AG04449 (cell line): ENCODE data around the gene DLL4.
"Not testable (repeated sequence)": the region's sequence is repeated elsewhere in the genome, so short reads cannot be mapped to it uniquely, and the experiment has no call there.

ENCODE experiments used
- CTCF ChIA-PET: fragments of 350-600 bp; formaldehyde crosslinking; extraction: SDS; loops from one replicate; lab custom pipeline; 2021; ENCODE audit warnings: antibody characterized with exemption; lab: Yijun Ruan, JAX
- POLR2A ChIA-PET: fragments of 400-600, 350-600 bp; formaldehyde crosslinking; extraction: SDS; loops from one replicate; lab custom pipeline; 2020; ENCODE audit warnings: antibody characterized with exemption, inconsistent platforms; lab: Yijun Ruan, JAX
- DNase-seq: peaks from one replicate; pipeline ENCODE4 v3.0.0-alpha.2; 2010; ENCODE audit warnings: low read depth, low spot score
- H3K4me3 ChIP-seq: 2 replicates; pipeline ENCODE4 v1.5.1; 2011; ENCODE audit warnings: low read depth, mild to moderate bottlenecking, control low read depth, low read length
- TF ChIP-seq, protein P1 (sequence below): IDR thresholded peaks from one replicate; pipeline ENCODE4 v1.5.1; 2011; ENCODE audit warnings: mild to moderate bottlenecking, moderate library complexity, low read length, control low read depth, inconsistent platforms; ENCODE audit not compliant: insufficient read depth; ENCODE audit errors: missing control alignments

DLL4 gene

DNA sequence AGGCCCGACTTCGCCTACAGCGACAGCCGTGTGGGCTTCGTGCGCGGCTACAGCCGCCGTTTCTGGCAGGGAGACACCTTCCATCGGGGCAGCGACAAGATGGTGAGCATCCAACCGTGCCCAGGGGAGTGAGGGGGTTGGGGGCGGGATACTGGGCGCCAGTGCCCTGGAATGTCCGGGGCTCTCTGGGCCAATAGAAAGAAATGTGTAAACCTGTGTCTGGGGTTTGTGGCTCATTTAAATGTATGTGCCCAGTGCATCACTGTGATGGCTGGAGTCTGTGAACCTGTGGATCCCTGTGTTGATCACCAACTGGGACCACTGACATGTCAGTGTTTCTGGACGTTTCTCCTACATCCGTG, 24.6 kb downstream of the DLL4 start:
- POLR2A ChIA-PET = interaction anchor here (0.8 to 3.7 kb wide), 16 partner anchors 10 to 277 kb away, joined by 3 to 54 read pairs (median 6); partner anchors contain the start of genes CHP1, DLL4, EXD1 and VPS18
- CTCF ChIA-PET = interaction anchor here (1.0 to 6.7 kb wide), 8 partner anchors 10 to 68 kb away, joined by 3 to 115 read pairs (median 4); partner anchors contain the start of gene VPS18
- DNase-seq = no peak
- H3K4me3 ChIP-seq = peak overlapping the region; percentile 96
- TF ChIP-seq, protein P1, sequence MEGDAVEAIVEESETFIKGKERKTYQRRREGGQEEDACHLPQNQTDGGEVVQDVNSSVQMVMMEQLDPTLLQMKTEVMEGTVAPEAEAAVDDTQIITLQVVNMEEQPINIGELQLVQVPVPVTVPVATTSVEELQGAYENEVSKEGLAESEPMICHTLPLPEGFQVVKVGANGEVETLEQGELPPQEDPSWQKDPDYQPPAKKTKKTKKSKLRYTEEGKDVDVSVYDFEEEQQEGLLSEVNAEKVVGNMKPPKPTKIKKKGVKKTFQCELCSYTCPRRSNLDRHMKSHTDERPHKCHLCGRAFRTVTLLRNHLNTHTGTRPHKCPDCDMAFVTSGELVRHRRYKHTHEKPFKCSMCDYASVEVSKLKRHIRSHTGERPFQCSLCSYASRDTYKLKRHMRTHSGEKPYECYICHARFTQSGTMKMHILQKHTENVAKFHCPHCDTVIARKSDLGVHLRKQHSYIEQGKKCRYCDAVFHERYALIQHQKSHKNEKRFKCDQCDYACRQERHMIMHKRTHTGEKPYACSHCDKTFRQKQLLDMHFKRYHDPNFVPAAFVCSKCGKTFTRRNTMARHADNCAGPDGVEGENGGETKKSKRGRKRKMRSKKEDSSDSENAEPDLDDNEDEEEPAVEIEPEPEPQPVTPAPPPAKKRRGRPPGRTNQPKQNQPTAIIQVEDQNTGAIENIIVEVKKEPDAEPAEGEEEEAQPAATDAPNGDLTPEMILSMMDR = no peak

DNA sequence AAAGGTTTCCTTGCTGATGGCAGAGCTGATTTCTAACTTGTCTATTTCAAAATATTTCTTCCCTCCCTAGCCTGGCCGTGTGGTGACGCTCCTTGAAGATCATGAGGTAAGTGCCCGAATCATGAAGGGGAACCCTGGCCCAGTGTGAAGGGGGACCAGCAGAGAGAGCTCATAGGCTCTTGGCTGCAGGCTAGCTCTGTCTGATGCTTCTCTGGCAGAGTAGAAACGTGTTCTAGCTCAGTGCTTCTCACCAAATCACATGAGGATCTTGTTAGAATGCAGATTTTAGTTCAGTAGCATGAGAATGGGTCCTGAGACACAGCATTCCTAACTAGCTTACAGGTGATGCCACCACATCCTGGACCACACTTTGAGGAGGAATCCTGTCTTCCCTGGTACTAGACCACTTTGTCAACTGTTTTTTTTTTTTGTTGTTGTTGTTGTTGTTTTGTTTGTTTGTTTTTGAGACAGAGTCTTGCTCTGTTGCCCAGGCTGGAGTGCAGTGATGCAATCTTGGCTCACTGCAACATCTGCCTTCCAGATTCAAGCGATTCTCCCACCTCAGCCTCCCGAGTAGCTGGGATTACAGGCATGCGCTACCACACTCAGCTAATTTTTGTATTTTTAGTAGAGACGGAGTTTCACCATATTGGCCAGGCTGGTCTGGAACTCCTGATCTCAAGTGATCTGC, 25.2 kb downstream of the DLL4 start:
- POLR2A ChIA-PET = interaction anchor here (0.7 to 3.7 kb wide), 6 partner anchors 9 to 88 kb away, joined by 3 to 54 read pairs (median 16); no protein-coding TSS in a partner anchor
- CTCF ChIA-PET = interaction anchor here (1.0 to 6.7 kb wide), 9 partner anchors 9 to 70 kb away, joined by 3 to 115 read pairs (median 4); no protein-coding TSS in a partner anchor
- DNase-seq = not testable (repeated sequence)
- H3K4me3 ChIP-seq = peak overlapping the region; percentile 96

DNA sequence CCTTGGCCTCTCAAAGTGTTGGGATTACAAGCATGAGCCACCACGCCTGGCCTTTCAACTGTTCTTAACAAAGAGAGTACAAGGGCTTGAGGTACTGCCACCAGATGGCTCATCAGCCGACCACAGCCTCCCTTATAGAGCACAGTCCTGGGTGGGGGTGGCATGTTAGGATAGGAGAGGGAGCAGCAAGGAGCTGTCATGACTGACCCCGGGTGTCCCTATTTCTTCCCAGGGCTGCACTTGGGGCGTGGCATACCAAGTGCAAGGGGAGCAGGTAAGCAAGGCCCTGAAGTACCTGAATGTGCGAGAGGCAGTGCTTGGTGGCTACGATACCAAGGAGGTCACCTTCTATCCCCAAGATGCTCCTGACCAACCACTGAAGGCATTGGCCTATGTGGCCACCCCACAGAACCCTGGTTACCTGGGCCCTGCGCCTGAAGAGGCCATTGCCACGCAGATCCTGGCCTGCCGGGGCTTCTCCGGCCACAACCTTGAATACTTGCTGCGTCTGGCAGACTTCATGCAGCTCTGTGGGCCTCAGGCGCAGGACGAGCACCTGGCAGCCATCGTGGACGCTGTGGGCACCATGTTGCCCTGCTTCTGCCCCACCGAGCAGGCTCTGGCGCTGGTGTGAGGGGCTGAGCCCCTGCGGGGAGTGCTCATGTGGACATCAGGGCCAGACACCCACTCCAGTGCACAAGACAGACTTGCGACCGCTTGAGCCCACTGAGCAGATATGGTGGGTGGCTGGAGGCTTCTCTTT, 26.2 kb downstream of the DLL4 start:
- CTCF ChIA-PET = interaction anchor here (1.0 to 3.3 kb wide), 6 partner anchors 9 to 69 kb away, joined by 3 to 28 read pairs (median 4); no protein-coding TSS in a partner anchor
- DNase-seq = no peak
- TF ChIP-seq, protein P1 = no peak
- peak overlapping the region; percentile 96 for H3K4me3 ChIP-seq
- POLR2A ChIA-PET = interaction anchor here (0.9 to 3.7 kb wide), 4 partner anchors 8 to 59 kb away, joined by 3 to 54 read pairs (median 40); no protein-coding TSS in a partner anchor

DNA sequence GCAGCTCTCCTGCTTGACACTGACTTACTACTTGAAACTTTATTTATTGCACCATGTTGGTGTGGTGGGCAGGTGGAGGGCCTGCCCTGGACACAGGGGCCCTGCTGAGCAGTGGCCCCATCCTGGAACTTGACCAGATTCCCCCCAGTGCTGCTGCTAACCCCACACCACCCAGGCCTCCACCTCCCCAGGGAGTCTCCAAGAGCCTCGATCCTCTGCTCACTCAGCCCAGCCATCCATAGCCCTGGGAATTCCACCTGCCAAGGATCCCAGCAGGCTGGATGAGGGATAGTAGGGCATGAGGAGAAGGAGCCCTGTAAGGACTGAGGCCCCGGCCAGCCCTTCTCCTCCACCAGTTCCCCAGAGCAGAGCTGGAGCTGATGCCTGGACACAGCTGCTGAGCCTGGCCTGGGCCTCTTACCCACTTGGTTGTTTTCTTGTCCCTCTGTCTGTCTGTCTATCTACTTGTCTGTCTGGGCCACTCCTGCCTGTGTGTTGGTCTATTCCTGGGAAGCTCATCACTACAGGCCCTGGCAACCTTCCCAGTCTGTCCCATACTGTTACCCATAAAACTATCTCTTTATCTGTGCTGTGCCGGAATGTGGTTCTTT, 26.9 kb downstream of the DLL4 start:
- DNase-seq = no peak
- POLR2A ChIA-PET = interaction anchor here (0.6 to 2.1 kb wide), 4 partner anchors 14 to 501 kb away, joined by 3 to 6 read pairs (median 4); no protein-coding TSS in a partner anchor

DNA sequence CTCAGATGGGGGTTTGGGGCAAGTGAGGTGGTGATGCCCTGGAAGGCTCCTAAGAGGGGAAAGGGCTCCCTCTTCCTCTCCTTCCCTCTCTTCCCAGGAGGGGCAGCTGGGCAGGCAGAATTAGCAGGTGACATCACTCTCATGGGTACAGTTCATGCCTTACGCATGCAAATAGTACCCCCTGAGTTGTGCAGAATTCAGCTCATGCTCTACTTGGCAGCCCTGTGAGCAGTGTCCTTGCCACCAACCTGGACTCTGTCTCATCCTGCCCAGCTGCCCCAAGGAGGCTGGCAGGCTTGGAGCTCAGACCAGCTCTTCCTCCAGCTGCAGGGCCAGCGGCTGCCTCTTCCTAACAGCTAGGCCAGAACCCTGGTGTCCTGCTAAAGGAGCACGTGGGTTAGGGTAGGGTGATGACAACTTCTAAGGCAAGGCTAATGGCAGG, 27.4 kb downstream of the DLL4 start:
- ChIA-PET POLR2A (interaction anchor here (0.6 to 2.1 kb wide), 5 partner anchors 15 to 502 kb away, joined by 3 to 6 read pairs (median 4); no protein-coding TSS in a partner anchor), CTCF (interaction anchor here (1.0 to 3.5 kb wide), 6 partner anchors 9 to 66 kb away, joined by 3 to 28 read pairs (median 4); no protein-coding TSS in a partner anchor)
- TF ChIP-seq, protein P1 = no peak
- no peak for DNase-seq
- peak overlapping the region; percentile 96 for H3K4me3 ChIP-seq

More for the DNA sequence above, 26.9 kb downstream of the DLL4 start:
- TF ChIP-seq, protein P1 = no peak
- peak overlapping the region; percentile 96 for H3K4me3 ChIP-seq
- CTCF ChIA-PET = interaction anchor here (1.0 to 3.5 kb wide), 5 partner anchors 9 to 66 kb away, joined by 3 to 28 read pairs (median 4); no protein-coding TSS in a partner anchor

DNA sequence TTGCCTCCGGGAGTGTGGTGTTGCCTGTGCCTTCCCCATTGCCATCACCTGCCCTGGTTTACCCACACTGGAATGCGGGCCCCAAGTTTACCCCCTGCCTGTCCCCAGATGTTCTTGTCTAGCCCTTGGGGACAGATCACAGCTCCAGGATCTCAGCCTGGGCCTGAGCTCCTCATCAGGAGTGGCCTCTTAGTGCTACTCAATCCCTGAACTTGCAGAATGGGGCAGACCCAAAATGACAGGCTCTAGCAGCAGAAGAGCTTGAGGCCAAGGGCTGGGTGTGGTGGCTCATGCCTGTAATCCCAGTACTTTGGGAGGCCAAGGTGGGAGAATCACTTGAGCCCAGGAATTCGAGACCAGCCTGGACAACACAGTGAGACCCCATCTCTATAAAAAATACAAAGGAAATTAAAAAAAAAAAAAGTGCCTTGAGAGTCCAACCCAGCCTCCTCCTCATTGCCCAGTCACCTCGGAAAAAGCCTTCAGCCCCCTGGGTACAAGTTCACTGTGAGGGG, 28.0 kb downstream of the DLL4 start:
- CTCF ChIA-PET = interaction anchor here (1.0 to 3.5 kb wide), 6 partner anchors 8 to 65 kb away, joined by 3 to 28 read pairs (median 4); no protein-coding TSS in a partner anchor
- no peak overlapping the region for H3K4me3 ChIP-seq
- TF ChIP-seq, protein P1 = no peak
- POLR2A ChIA-PET = interaction anchor here (1.1 to 3.7 kb wide), 4 partner anchors 15 to 65 kb away, joined by 3 to 16 read pairs (median 5); no protein-coding TSS in a partner anchor
- DNase-seq = no peak
